GM13976 (cell line): Measurements from ENCODE around the gene CATSPERB.
"Not testable (repeated sequence)": the region's sequence is repeated elsewhere in the genome, so short reads cannot be mapped to it uniquely, and the experiment has no call there.

Source experiments
- DNase-seq: peaks from one replicate; pipeline ENCODE4 v3.0.0; 2012; ENCODE audit warnings: low spot score
- in situ Hi-C: fragments of 300-500 bp; cut with MboI; formaldehyde crosslinking; loops from one replicate; pipeline ENCODE4 v1.12.0; 2022; ENCODE audit warnings: low sequenced_read_pairs, mixed read lengths, inconsistent platforms; ENCODE audit not compliant: unreplicated experiment
- TF ChIP-seq, protein P1 (sequence below): IDR thresholded peaks from 2 replicates; pipeline ENCODE4 v1.5.1; 2012; ENCODE audit warnings: borderline replicate concordance, mild to moderate bottlenecking; ENCODE audit not compliant: insufficient read depth; ENCODE audit errors: extremely low read depth, missing control alignments, control extremely low read depth

Gene CATSPERB

DNA sequence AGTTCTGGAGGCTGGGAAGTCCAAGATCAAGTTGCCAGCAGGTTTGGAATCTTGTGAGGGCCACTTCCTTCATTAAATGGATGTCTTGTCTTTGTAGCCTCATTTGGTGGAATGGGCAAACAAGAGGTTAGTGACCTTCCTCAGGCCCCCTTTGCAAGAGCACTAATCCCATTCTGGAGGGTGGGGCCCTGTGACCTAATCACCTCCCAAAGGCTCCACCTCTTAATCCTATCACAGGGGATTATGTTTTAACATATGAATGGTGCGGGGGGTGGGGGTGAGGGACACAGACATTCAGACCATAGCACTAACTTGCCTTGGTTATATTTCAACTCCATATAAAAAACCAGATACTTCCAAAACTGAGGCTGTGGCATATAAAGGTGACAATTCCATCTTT, 161.9 kb downstream of the CATSPERB start:
- no peak for DNase-seq

DNA sequence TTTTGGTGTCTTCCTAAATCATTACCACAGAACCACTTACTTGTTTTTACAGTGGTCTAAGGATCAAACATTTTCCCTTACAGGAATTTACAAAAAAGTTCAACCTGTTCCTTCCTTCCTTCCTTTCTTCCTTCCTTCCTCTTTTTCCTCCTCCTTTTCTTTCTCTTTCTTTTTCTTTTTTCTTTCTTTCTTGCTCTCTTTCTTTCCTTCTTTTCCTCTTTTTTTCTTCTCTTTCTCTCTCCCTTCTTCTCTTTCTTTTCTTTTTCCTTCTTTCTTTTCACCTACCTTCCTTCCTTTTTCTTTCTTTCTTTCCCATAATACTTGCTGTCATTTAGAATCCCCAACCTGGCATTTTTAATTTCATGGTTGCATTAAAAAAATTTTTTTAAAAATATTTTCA, 162.6 kb downstream of the CATSPERB start:
- DNase-seq = no peak

More for the DNA sequence above, 161.9 kb downstream of the CATSPERB start:
- TF ChIP-seq, protein P1, sequence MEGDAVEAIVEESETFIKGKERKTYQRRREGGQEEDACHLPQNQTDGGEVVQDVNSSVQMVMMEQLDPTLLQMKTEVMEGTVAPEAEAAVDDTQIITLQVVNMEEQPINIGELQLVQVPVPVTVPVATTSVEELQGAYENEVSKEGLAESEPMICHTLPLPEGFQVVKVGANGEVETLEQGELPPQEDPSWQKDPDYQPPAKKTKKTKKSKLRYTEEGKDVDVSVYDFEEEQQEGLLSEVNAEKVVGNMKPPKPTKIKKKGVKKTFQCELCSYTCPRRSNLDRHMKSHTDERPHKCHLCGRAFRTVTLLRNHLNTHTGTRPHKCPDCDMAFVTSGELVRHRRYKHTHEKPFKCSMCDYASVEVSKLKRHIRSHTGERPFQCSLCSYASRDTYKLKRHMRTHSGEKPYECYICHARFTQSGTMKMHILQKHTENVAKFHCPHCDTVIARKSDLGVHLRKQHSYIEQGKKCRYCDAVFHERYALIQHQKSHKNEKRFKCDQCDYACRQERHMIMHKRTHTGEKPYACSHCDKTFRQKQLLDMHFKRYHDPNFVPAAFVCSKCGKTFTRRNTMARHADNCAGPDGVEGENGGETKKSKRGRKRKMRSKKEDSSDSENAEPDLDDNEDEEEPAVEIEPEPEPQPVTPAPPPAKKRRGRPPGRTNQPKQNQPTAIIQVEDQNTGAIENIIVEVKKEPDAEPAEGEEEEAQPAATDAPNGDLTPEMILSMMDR = no peak
- in situ Hi-C loops = no loop called here

DNA sequence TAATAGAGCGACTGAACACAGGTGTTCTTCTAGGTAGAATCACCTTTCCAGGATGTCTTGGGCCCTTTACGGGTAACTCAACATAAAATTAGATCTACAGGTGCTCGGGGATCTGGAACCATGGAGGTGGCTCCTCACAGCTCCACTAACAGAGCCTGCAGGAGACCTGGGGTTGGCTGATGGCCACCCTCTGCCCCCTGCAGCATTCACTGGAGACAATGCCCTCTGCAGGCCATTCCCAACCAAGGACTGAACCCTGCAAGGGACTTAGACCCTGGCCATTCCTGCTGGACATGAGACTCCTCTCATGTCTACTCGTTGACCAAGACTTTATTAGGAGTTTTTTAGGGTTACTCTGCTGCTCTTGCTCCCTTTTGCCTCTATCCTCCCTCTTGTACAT, 163.3 kb downstream of the CATSPERB start:
- in situ Hi-C loops = no loop called here
- DNase-seq = no peak
- TF ChIP-seq, protein P1 = no peak

More for the DNA sequence above, 162.6 kb downstream of the CATSPERB start:
- TF ChIP-seq, protein P1 = no peak
- in situ Hi-C loops = no loop called here

DNA sequence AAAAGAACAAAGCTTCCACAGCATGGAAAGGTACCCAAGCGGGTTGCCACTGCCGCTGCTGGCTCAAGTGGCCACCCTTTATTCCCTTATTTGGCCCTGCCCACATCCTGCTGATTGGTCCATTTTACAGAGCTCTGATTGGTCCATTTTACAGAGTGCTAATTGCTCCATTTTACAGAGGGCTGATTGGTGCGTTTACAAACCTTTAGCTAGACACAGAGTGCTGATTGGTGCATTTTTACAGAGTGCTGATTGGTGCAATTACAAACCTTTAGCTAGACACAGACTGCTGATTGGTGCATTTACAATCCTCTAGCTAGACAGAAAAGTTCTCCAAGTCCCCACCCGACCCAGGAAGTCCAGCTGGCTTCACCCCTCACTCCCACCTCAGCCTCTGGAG, 164.1 kb downstream of the CATSPERB start:
- in situ Hi-C loops, DNase-seq: not testable (repeated sequence)

DNA sequence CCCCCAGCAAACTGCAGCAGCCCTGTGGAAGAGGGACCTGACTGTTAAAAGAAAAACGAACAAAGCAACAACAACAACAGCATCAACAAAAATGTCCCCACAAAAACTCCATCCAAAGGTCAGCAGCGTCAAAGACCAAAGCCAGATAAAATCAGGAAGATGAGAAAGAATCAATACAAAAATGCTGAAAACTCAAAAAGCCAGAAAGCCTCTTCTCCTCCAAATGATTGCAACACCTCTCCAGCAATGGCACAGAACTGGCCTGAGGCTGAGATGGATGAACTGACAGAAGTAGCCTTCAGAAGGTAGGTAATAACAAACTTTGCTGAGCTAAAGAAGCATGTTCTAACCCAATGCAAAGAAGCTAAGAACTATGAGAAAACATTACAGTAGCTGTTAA, 176.4 kb downstream of the CATSPERB start:
- TF ChIP-seq, protein P1 = no peak
- no peak for DNase-seq
- in situ Hi-C loops = no loop called here

DNA sequence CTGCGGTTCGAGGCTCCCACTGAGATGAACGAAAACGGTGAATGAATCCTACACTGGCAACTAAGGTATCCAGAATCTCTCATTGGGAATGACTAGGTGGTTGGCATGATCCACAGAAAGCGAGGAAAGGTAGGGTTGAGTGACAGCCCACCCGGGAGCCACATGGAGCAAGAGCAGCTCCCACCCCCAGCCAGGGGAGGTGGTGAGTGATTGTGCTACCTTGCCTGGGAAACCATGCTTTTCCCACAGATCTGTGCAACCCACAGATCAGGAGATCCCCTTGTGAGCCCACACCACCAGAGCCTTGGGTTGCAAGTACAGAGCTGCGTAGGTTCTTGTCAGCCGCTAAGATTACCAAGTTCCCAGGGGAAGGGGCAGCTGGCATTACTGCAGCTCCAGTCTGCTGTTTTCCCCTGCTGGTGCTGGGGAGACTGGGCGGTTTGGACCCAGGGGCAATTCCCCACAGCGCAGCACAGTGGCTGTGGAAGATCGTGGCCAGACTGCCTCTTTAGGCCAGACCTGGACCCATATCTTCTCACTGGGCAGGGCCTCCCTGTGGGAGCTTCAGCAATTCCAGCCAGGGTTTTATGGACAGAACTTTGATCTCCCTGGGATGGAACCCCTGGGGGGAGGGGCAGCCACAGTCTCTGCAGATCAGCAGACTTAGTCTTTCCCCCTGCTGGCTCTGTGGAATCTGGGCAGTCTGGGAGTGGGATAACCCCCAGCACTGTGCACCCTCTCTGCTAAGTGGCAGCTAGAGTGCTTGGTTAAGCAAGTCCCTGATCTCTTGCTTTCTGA, 177.2 kb downstream of the CATSPERB start:
- no peak for DNase-seq
- in situ Hi-C loops = no loop called here
- TF ChIP-seq, protein P1 = no peak

DNA sequence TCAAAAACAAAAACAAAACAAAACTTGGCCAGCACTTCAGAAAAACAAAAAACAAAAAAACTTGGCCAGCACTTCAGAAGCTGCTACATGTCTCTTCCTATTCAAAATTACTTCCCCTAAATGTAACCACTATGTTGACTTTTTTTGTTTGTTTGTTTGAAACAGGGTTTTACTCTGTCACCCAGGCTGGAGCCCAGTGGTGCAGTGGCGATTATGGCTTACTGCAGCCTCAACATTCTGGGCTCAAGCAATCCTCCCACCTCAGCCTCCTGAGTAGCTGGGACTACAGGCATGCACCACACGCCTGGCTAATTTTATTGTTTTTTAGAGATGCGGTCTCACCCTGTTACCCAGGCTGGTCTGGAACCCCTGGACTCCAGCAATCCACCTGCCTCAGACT, 183.8 kb downstream of the CATSPERB start:
- in situ Hi-C loops = no loop called here
- DNase-seq = no peak
- TF ChIP-seq, protein P1 = no peak
